GM12878 (cell line): ENCODE data around the gene NOM1. TPM values are rescaled to one million over a fixed set of nuclear protein-coding genes. Genes with fewer than 3 reads are reported as not detected.

Source experiments
- ATAC-seq: fragments of 200-7000 bp; cut with Tn5 transposase; 3 replicates; pipeline ENCODE4 v1.9.1; 2020; ENCODE audit warnings: mild to moderate bottlenecking, moderate library complexity
- BruUV-seq: library from RNA; stranded (reverse); fragments of 400-500 nt; replicated peaks from 2 replicates; lab custom pipeline; 2021; lab: Mats Ljungman, UMichigan
- CTCF ChIA-PET: fragments of 300-600 bp; sonication (Branson Sonifier 250); formaldehyde crosslinking; extraction: SDS; loops from one replicate; lab custom pipeline; 2021; ENCODE audit warnings: inconsistent platforms; lab: Yijun Ruan, JAX
- POLR2A ChIA-PET: fragments of 350-600 bp; formaldehyde crosslinking; extraction: SDS; loops from one replicate; lab custom pipeline; 2021; ENCODE audit warnings: inconsistent platforms; lab: Charles Lee
- RAD21 ChIA-PET: fragments of 300-600 bp; sonication (Branson Sonifier 250); formaldehyde crosslinking; loops from one replicate; lab custom pipeline; 2023; ENCODE audit warnings: antibody characterized with exemption; ENCODE audit not compliant: unreplicated experiment; lab: Charles Lee
- SMC1A ChIA-PET: fragments of 300-600 bp; sonication (Branson Sonifier 250); formaldehyde crosslinking; loops from one replicate; lab custom pipeline; 2023; ENCODE audit not compliant: unreplicated experiment, uncharacterized antibody; lab: Charles Lee
- DNase-seq: peaks from one replicate; pipeline ENCODE4 v3.0.0-alpha.2; 2011; ENCODE audit warnings: low read depth, low spot score
- FAIRE-seq: peaks from 3 replicates; lab custom pipeline; 2011; peaks lifted over from hg19 to GRCh38; lab: Jason Lieb, UNC
- H2AFZ ChIP-seq: 2 replicates; pipeline ENCODE4 v1.6.0; 2011; ENCODE audit warnings: low read depth, low read length, control low read depth; ENCODE audit not compliant: control insufficient read depth
- H3K27ac ChIP-seq: 2 replicates; pipeline ENCODE4 v1.5.1; 2011; ENCODE audit warnings: control low read depth; ENCODE audit not compliant: control insufficient read depth, insufficient read depth
- H3K27me3 ChIP-seq, 2 experiments: replicated peaks in 1 of 2; 2 replicates each; pipeline versions ENCODE4 v1.6.0 to v1.6.1; 2011; ENCODE audit warnings: low read length in 1 of 2; ENCODE audit not compliant: control insufficient read depth in 2 of 2, insufficient read depth in 2 of 2
- H3K36me3 ChIP-seq, 2 experiments: 2 replicates each; pipeline ENCODE4 v1.5.1; 2011; ENCODE audit warnings: low read length in 1 of 2; ENCODE audit not compliant: control insufficient read depth in 2 of 2, insufficient read depth in 2 of 2
- H3K4me1 ChIP-seq: 2 replicates; pipeline ENCODE4 v1.6.1; 2011; ENCODE audit warnings: mild to moderate bottlenecking, low read length, moderate library complexity, mixed read lengths; ENCODE audit not compliant: control insufficient read depth, insufficient read depth
- H3K4me2 ChIP-seq: 2 replicates; pipeline ENCODE4 v1.6.0; 2011; ENCODE audit warnings: control low read depth; ENCODE audit not compliant: control insufficient read depth, insufficient read depth
- H3K4me3 ChIP-seq: fragments of 200-600 bp; sonication (generic); 2 replicates; pipeline ENCODE4 v1.5.1; 2016
- H3K79me2 ChIP-seq: 2 replicates; pipeline ENCODE4 v1.6.0; 2011; ENCODE audit warnings: low read length; ENCODE audit not compliant: control insufficient read depth, insufficient read depth
- H3K9ac ChIP-seq: 2 replicates; pipeline ENCODE4 v1.8.0; 2011; ENCODE audit warnings: low read length, control low read depth, mixed read lengths; ENCODE audit not compliant: control insufficient read depth, insufficient read depth
- H3K9me3 ChIP-seq: replicated peaks from 3 replicates; pipeline ENCODE4 v1.5.1; 2011; ENCODE audit warnings: mild to moderate bottlenecking, low read length; ENCODE audit not compliant: control insufficient read depth, insufficient read depth
- H4K20me1 ChIP-seq: 2 replicates; pipeline ENCODE4 v1.6.0; 2011; ENCODE audit not compliant: control insufficient read depth, insufficient read depth
- CTCF ChIP-seq, 3 experiments: IDR thresholded peaks in 2 of 3; conservative IDR thresholded peaks in 1 of 3; 2 replicates each; pipeline ENCODE4 v1.5.1; 2011; ENCODE audit warnings: low read depth in 3 of 3, low read length in 3 of 3, mild to moderate bottlenecking in 3 of 3, control low read depth in 2 of 3, moderate library complexity in 2 of 3, inconsistent platforms in 1 of 3, mixed read lengths in 1 of 3; ENCODE audit not compliant: control insufficient read depth in 2 of 3, insufficient read depth in 1 of 3; ENCODE audit errors: extremely low read depth in 1 of 3
- JUNB ChIP-seq: IDR thresholded peaks from 2 replicates; pipeline ENCODE4 v1.6.1; 2016; ENCODE audit warnings: antibody characterized with exemption, mild to moderate bottlenecking
- RAD21 ChIP-seq: IDR thresholded peaks from 2 replicates; pipeline ENCODE4 v1.6.1; 2011; ENCODE audit warnings: mild to moderate bottlenecking, low read depth, low read length, moderate library complexity; ENCODE audit not compliant: insufficient read depth
- SMC3 ChIP-seq: IDR thresholded peaks from 2 replicates; pipeline ENCODE4 v1.6.1; 2011; ENCODE audit warnings: low read length, improper control_type of control experiment, borderline replicate concordance
- ZNF384 ChIP-seq: IDR thresholded peaks from 2 replicates; pipeline ENCODE4 v1.6.1; 2012; ENCODE audit warnings: low read depth, mild to moderate bottlenecking, low read length, improper control_type of control experiment, borderline replicate concordance
- WGBS: methylation state at CpG from one replicate; pipeline ENCODE4 v1.1.6; 2016; ENCODE audit warnings: low lambda C conversion rate; ENCODE audit not compliant: insufficient replicate concordance, insufficient coverage; ENCODE audit errors: missing lambda C conversion rate; 5-methylcytosine and 5-hydroxymethylcytosine counted together
- in situ Hi-C: fragments of 300-500 bp; cut with MboI; formaldehyde crosslinking; loops from 9 replicates; pipeline ENCODE4 v1.14.3; 2018; ENCODE audit warnings: mixed read lengths
- intact Hi-C: fragments of 100-400 bp; cut with micrococcal nuclease; formaldehyde crosslinking; loops from one replicate; pipeline ENCODE4 v1.14.2; 2022; ENCODE audit not compliant: unreplicated experiment
- polyA plus RNA-seq, 11 experiments: library from polyadenylated mRNA; depleted of rRNA in 4 of 11; unstranded in 6 of 11; stranded (reverse) in 5 of 11; fragments of >200 nt; fragmentation: Nextera tagmentation in 4 of 11; fragmentation: Illumina TruSeq in 1 of 11; extraction: Ambion mirVana in 4 of 11; extraction: Trizol in 1 of 11; gene quantifications; 1 replicate in 1 of 11; 2 replicates in 10 of 11; pipeline versions ENCODE4 v1.2.1 to v1.2.3, GENCODE V29; 2011 to 2016; ENCODE audit warnings: inconsistent platforms in 2 of 11, missing spikeins in 2 of 11, low read depth in 1 of 11
- total RNA-seq, 4 experiments: library from RNA; depleted of rRNA in 3 of 4; stranded (reverse); fragments of >200 nt in 3 of 4; fragmentation: Illumina TruSeq in 1 of 4; extraction: Trizol in 1 of 4; gene quantifications; 2 replicates each; pipeline versions ENCODE4 v1.2.1 to v1.2.3, GENCODE V29; 2013 to 2021

The NOM1 gene
- total and polyA plus RNA-seq, 10 of the 15 experiments (the other 5 are each of a cell fraction or from before 2014, with no cell fraction given): 2.9 to 21.3 (median 17.8) TPM

DNA sequence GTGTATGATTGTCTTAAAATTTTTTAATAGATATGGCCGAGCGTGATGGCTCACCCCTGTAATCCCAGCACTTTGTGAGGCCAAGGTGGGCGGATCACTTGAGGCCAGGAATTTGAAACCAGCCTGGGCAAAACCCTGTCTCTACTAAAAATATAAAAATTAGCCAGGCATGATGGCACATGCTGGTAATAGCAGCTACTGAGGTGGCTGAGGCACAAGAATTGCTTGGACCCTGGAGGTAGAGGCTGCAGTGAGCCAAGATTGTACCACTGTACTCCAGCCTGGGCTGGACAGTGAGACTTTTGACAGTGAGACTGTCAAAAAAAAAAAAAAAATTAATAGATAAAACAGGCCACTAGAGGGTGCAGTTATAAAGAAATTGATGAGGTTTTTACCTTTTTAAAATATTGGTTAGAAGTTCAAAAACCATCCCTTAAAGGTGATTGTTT is 20.5 kb downstream of the NOM1 start:
- Histone ChIP-seq H3K79me2 (no peaks in the 10 kb centered on the region), H3K4me2 (no peak overlapping the region), H2AFZ (no peak overlapping the region), H3K4me1 (no peaks in the 10 kb centered on the region), H4K20me1 (no peaks in the 10 kb centered on the region), H3K9me3 (no peaks in the 10 kb centered on the region), H3K9ac (no peak overlapping the region), H3K27me3 (no peaks in the 10 kb centered on the region), H3K36me3 (peaks cover 18 to 20% of the 10 kb centered on the region in 2 experiments), H3K4me3 (no peak overlapping the region), H3K27ac (no peak overlapping the region)
- CTCF ChIA-PET: interaction anchor here (0.6 to 3.1 kb wide), 17 partner anchors 18 to 592 kb away, joined by 3 to 28 read pairs (median 3); partner anchors contain the start of gene NOM1
- 50% methylated on average over 3 of the region's 3 CpGs for WGBS
- intact Hi-C loops: loop anchor here (1.0 to 2.0 kb wide), 2 partner anchors 280 to 303 kb away; no protein-coding TSS in a partner anchor
- FAIRE-seq (no peak), DNase-seq (no peak), ATAC-seq (peak; percentile 77)
- SMC1A ChIA-PET: interaction anchor here (0.7 to 2.0 kb wide), 7 partner anchors 9 to 515 kb away, joined by 3 to 7 read pairs (median 4); no protein-coding TSS in a partner anchor
- RAD21 ChIA-PET: interaction anchor here (0.6 to 1.4 kb wide), 4 partner anchors 255 to 370 kb away, joined by 3 to 6 read pairs (median 4); no protein-coding TSS in a partner anchor
- POLR2A ChIA-PET: no interaction called here
- BruUV-seq: no TSS peak
- in situ Hi-C loops: loop anchor here (5.0 to 10.0 kb wide), 2 partner anchors 285 to 302 kb away; no protein-coding TSS in a partner anchor
- TF ChIP-seq SMC3 (peak; percentile 32; the same call in 1 of the 2 replicates), CTCF (IDR thresholded peaks at IDR 0.05 in 2 of 3, conservative IDR thresholded peaks at IDR 0.05 in 1 of 3; ENCODE audit: control insufficient read depth in 2 of 3, extremely low read depth in 1 of 3, insufficient read depth in 1 of 3, low read depth in 3 of 3, low read length in 3 of 3) (peak in 1 of 3 experiments; percentile 14; a peak in 2 of 6 replicates), JUNB (no peak), ZNF384 (peak; percentile 73), RAD21 (0 out of 2 replicates have a peak, but pooled peaks have one; percentile 20)
